Natural killer cell (primary cell): ENCODE results near the gene MARCHF3. TPM values are rescaled to one million over a fixed set of nuclear protein-coding genes. Genes with fewer than 3 reads are reported as not detected.
A peak's percentile ranks its signal among the peaks of the same experiment; 100 is the strongest.
"Not testable (repeated sequence)": the region's sequence is repeated elsewhere in the genome, so short reads cannot be mapped to it uniquely, and the experiment has no call there.

Source experiments
- ATAC-seq, 3 donors: fragments of 150-1000 bp in 2 of 3; fragments of 200-7000 bp in 1 of 3; cut with Tn5 transposase; 1 replicate in 1 of 3; 2 replicates in 2 of 3; pipeline ENCODE4 v1.10.0; 2021; ENCODE audit warnings: mild to moderate bottlenecking in 2 of 3, moderate library complexity in 2 of 3
- DNase-seq, 2 donors: peaks; one replicate each; pipeline versions ENCODE4 v3.0.0 to v3.0.0-alpha.2; 2013 to 2021; ENCODE audit warnings: mixed read lengths in 1 of 2
- H3K27ac ChIP-seq: one replicate; pipeline ENCODE4 v1.5.1; 2013; ENCODE audit warnings: mild to moderate bottlenecking, low read length
- H3K27me3 ChIP-seq: one replicate; pipeline ENCODE4 v1.6.1; 2013; ENCODE audit warnings: low read length; ENCODE audit not compliant: control insufficient read depth, insufficient read depth
- H3K36me3 ChIP-seq: one replicate; pipeline ENCODE4 v1.6.1; 2013; ENCODE audit warnings: low read length; ENCODE audit not compliant: control insufficient read depth, insufficient read depth
- H3K4me1 ChIP-seq: one replicate; pipeline ENCODE4 v1.6.1; 2013; ENCODE audit warnings: low read length; ENCODE audit not compliant: control insufficient read depth, insufficient read depth
- H3K4me3 ChIP-seq: one replicate; pipeline ENCODE4 v1.5.1; 2013; ENCODE audit warnings: low read length
- H3K9me3 ChIP-seq: one replicate; pipeline ENCODE4 v1.6.1; 2013; ENCODE audit warnings: low read length; ENCODE audit not compliant: control insufficient read depth, insufficient read depth
- H3K27ac Mint-ChIP-seq, 2 donors: one replicate each; pipeline ENCODE4 v1.8.0; 2022; ENCODE audit warnings: mild to moderate bottlenecking in 2 of 2, mixed read lengths in 2 of 2, moderate library complexity in 1 of 2
- H3K27me3 Mint-ChIP-seq, 2 donors: one replicate each; pipeline ENCODE4 v1.8.0; 2022; ENCODE audit warnings: low read depth in 2 of 2, mixed read lengths in 2 of 2
- H3K36me3 Mint-ChIP-seq: one replicate; pipeline ENCODE4 v1.8.0; 2022; ENCODE audit warnings: mixed read lengths
- H3K4me1 Mint-ChIP-seq, 2 donors: one replicate each; pipeline ENCODE4 v1.8.0; 2022; ENCODE audit warnings: mixed read lengths in 2 of 2
- H3K4me3 Mint-ChIP-seq: one replicate; pipeline ENCODE4 v1.8.0; 2022; ENCODE audit warnings: mild to moderate bottlenecking, moderate library complexity, mixed read lengths
- H3K9me3 Mint-ChIP-seq, 2 donors: one replicate each; pipeline ENCODE4 v1.8.0; 2022; ENCODE audit warnings: mixed read lengths in 2 of 2
- CTCF ChIP-seq: fragments of 200-600 bp; IDR thresholded peaks from one replicate; pipeline ENCODE4 v1.8.0; 2022; ENCODE audit warnings: antibody characterized with exemption
- WGBS: methylation state at CpG from one replicate; pipeline ENCODE4 v1.1.7; 2013; ENCODE audit warnings: missing lambda C conversion rate; ENCODE audit not compliant: insufficient coverage; 5-methylcytosine and 5-hydroxymethylcytosine counted together
- intact Hi-C: fragments of 100-400 bp; cut with micrococcal nuclease; formaldehyde crosslinking; loops from one replicate; pipeline ENCODE4 v1.14.2; 2022
- total RNA-seq, 4 donors: library from RNA; stranded (reverse); fragments of 120-200 nt in 1 of 4; gene quantifications; one replicate each; pipeline versions ENCODE4 v1.2.3 to v1.2.4, GENCODE V29; 2013 to 2022

Gene MARCHF3
- total RNA-seq, 3 donors from 2014 or later (not counting 1 experiment from before 2014, with no cell fraction given) = 6.8 to 11.2 (median 8.9) TPM

- WGBS = 94% methylated on average over 3 of the region's 3 CpGs
- ATAC-seq (no peak), DNase-seq (no peak)
- H3K9me3 Mint-ChIP-seq = no peaks in the 10 kb centered on the region
- H3K36me3 ChIP-seq = no peaks in the 10 kb centered on the region
- H3K36me3 Mint-ChIP-seq = no peaks in the 10 kb centered on the region
- no peaks in the 10 kb centered on the region for H3K9me3 ChIP-seq
- TF ChIP-seq CTCF = no peak
- H3K27me3 ChIP-seq = no peaks in the 10 kb centered on the region
- no peaks in the 10 kb centered on the region for H3K27me3 Mint-ChIP-seq
- H3K4me1 Mint-ChIP-seq = no peaks in the 10 kb centered on the region
- H3K4me1 ChIP-seq = no peaks in the 10 kb centered on the region
- no peak overlapping the region for H3K4me3 Mint-ChIP-seq
- H3K4me3 ChIP-seq = no peak overlapping the region
- intact Hi-C loops = no loop called here
- no peak overlapping the region for H3K27ac Mint-ChIP-seq
- H3K27ac ChIP-seq = no peak overlapping the region
Measured at GRCh38 chr5:126948011-126948355, 82.4 kb downstream of the MARCHF3 start.

- H3K27ac Mint-ChIP-seq = no peak overlapping the region
- no peaks in the 10 kb centered on the region for H3K36me3 Mint-ChIP-seq
- Histone ChIP-seq H3K9me3 (no peaks in the 10 kb centered on the region), H3K27ac (no peak overlapping the region), H3K4me1 (no peaks in the 10 kb centered on the region), H3K4me3 (no peak overlapping the region), H3K36me3 (no peaks in the 10 kb centered on the region), H3K27me3 (no peaks in the 10 kb centered on the region)
- no peaks in the 10 kb centered on the region for H3K4me1 Mint-ChIP-seq
- intact Hi-C loops = no loop called here
- peak; percentile 44 to 71 (median 58) for ATAC-seq
- H3K27me3 Mint-ChIP-seq = no peaks in the 10 kb centered on the region
- DNase-seq = no peak
- no peaks in the 10 kb centered on the region for H3K9me3 Mint-ChIP-seq
- 63% methylated on average over 3 of the region's 5 CpGs for WGBS
- no peak overlapping the region for H3K4me3 Mint-ChIP-seq
- no peak for TF ChIP-seq CTCF
Measured at GRCh38 chr5:126947146-126948010, 83.0 kb downstream of the MARCHF3 start.

- H3K4me3 Mint-ChIP-seq, H3K27me3 ChIP-seq, H3K36me3 Mint-ChIP-seq, H3K27me3 Mint-ChIP-seq, H3K27ac Mint-ChIP-seq, H3K4me1 Mint-ChIP-seq, H3K9me3 ChIP-seq, H3K4me1 ChIP-seq, H3K4me3 ChIP-seq, H3K36me3 ChIP-seq, DNase-seq, H3K9me3 Mint-ChIP-seq, ATAC-seq, intact Hi-C loops, H3K27ac ChIP-seq: not testable (repeated sequence)
- 94% methylated on average over 4 of the region's 4 CpGs for WGBS
Measured at GRCh38 chr5:126942908-126943307, 87.5 kb downstream of the MARCHF3 start.

GRCh38 chr5:126941403-126941802 lies 89.0 kb downstream of the MARCHF3 start:
- H3K4me1 Mint-ChIP-seq = no peaks in the 10 kb centered on the region
- no peaks in the 10 kb centered on the region for H3K27me3 Mint-ChIP-seq
- Histone ChIP-seq H3K9me3 (no peaks in the 10 kb centered on the region), H3K4me3 (no peak overlapping the region), H3K27me3 (no peaks in the 10 kb centered on the region), H3K36me3 (no peaks in the 10 kb centered on the region), H3K4me1 (no peaks in the 10 kb centered on the region), H3K27ac (no peak overlapping the region)
- no peak for ATAC-seq
- no peaks in the 10 kb centered on the region for H3K9me3 Mint-ChIP-seq
- 84% methylated on average over 1 of the region's 1 CpG for WGBS
- H3K27ac Mint-ChIP-seq = no peak overlapping the region
- DNase-seq = no peak
- no peak overlapping the region for H3K4me3 Mint-ChIP-seq
- intact Hi-C loops = no loop called here
- no peaks in the 10 kb centered on the region for H3K36me3 Mint-ChIP-seq
- TF ChIP-seq CTCF = no peak
